Mesenchymal stem cell (in vitro differentiated cells and primary cell): Measurements from ENCODE around the gene STRIP2.
"Not testable (repeated sequence)": the region's sequence is repeated elsewhere in the genome, so short reads cannot be mapped to it uniquely, and the experiment has no call there.

Experiments used
- DNase-seq: peaks from one replicate; pipeline ENCODE4 v3.0.0-alpha.2; 2013
- H2AFZ ChIP-seq: one replicate; pipeline ENCODE4 v1.6.1; 2013; ENCODE audit warnings: low read depth, mild to moderate bottlenecking, control low read depth, inconsistent platforms, low read length, moderate library complexity
- H2AK5ac ChIP-seq: 2 replicates; pipeline ENCODE4 v1.6.1; 2013; ENCODE audit warnings: low read length, moderate library complexity, mild to moderate bottlenecking, inconsistent platforms; ENCODE audit not compliant: severe bottlenecking
- H2BK120ac ChIP-seq: one replicate; pipeline ENCODE4 v1.6.1; 2013; ENCODE audit warnings: low read depth, mild to moderate bottlenecking, inconsistent platforms, low read length, moderate library complexity
- H2BK12ac ChIP-seq, 2 experiments: one replicate each; pipeline ENCODE4 v1.6.1; 2013; ENCODE audit warnings: inconsistent platforms in 2 of 2, low read length in 2 of 2, mild to moderate bottlenecking in 2 of 2, moderate library complexity in 2 of 2, control low read depth in 1 of 2
- H2BK15ac ChIP-seq: one replicate; pipeline ENCODE4 v1.6.1; 2013; ENCODE audit warnings: mild to moderate bottlenecking, low read depth, inconsistent platforms; ENCODE audit not compliant: poor library complexity, severe bottlenecking
- H2BK5ac ChIP-seq: 2 replicates; pipeline ENCODE4 v1.6.1; 2013; ENCODE audit warnings: low read depth, mild to moderate bottlenecking, low read length, control low read depth, inconsistent platforms; ENCODE audit not compliant: poor library complexity, severe bottlenecking
- H3K14ac ChIP-seq, 2 experiments: one replicate each; pipeline ENCODE4 v1.6.1; 2013; ENCODE audit warnings: inconsistent platforms in 2 of 2, low read length in 2 of 2, control low read depth in 1 of 2, mild to moderate bottlenecking in 1 of 2, moderate library complexity in 1 of 2
- H3K18ac ChIP-seq, 2 experiments: one replicate each; pipeline ENCODE4 v1.6.1; 2013; ENCODE audit warnings: inconsistent platforms in 2 of 2, low read length in 2 of 2, control low read depth in 1 of 2, low read depth in 1 of 2, mild to moderate bottlenecking in 1 of 2
- H3K23ac ChIP-seq, 2 experiments: one replicate each; pipeline ENCODE4 v1.6.1; 2013; ENCODE audit warnings: inconsistent platforms in 2 of 2, low read length in 2 of 2, mild to moderate bottlenecking in 2 of 2, moderate library complexity in 2 of 2, control low read depth in 1 of 2
- H3K27ac ChIP-seq: 2 replicates; pipeline ENCODE4 v1.5.1; 2013; ENCODE audit warnings: mild to moderate bottlenecking, moderate library complexity, low read length, control low read depth, inconsistent platforms; ENCODE audit not compliant: poor library complexity, severe bottlenecking
- H3K27me3 ChIP-seq, 2 experiments: 2 replicates each; pipeline versions ENCODE4 v1.6.1 to v1.7.0; 2013; ENCODE audit warnings: low read length in 2 of 2, mild to moderate bottlenecking in 2 of 2, moderate library complexity in 2 of 2, control low read depth in 1 of 2, inconsistent platforms in 1 of 2; ENCODE audit not compliant: control insufficient read depth in 1 of 2, insufficient read depth in 1 of 2
- H3K36me3 ChIP-seq, 2 experiments: 2 replicates each; pipeline versions ENCODE4 v1.6.1 to v1.7.0; 2013; ENCODE audit warnings: low read length in 2 of 2, control low read depth in 1 of 2, inconsistent platforms in 1 of 2, low read depth in 1 of 2, mild to moderate bottlenecking in 1 of 2; ENCODE audit not compliant: insufficient read depth in 2 of 2, control insufficient read depth in 1 of 2
- H3K4ac ChIP-seq, 2 experiments: one replicate each; pipeline ENCODE4 v1.6.1; 2013; ENCODE audit warnings: inconsistent platforms in 2 of 2, low read length in 2 of 2, mild to moderate bottlenecking in 2 of 2, moderate library complexity in 2 of 2, control low read depth in 1 of 2, low read depth in 1 of 2
- H3K4me1 ChIP-seq: 2 replicates; pipeline ENCODE4 v1.6.1; 2013; ENCODE audit warnings: low read depth, low read length, control low read depth; ENCODE audit not compliant: control insufficient read depth, insufficient read depth
- H3K4me2 ChIP-seq: 2 replicates; pipeline ENCODE4 v1.6.1; 2013; ENCODE audit warnings: low read length, mild to moderate bottlenecking, inconsistent platforms; ENCODE audit not compliant: poor library complexity, severe bottlenecking
- H3K4me3 ChIP-seq, 2 experiments: 2 replicates each; pipeline versions ENCODE4 v1.5.1 to v1.7.0; 2013; ENCODE audit warnings: low read length in 2 of 2, mild to moderate bottlenecking in 2 of 2, control low read depth in 1 of 2, low read depth in 1 of 2; ENCODE audit not compliant: insufficient read depth in 1 of 2
- H3K79me1 ChIP-seq: replicated peaks from 2 replicates; pipeline ENCODE4 v1.6.1; 2013; ENCODE audit warnings: mild to moderate bottlenecking, control low read depth, low read length, inconsistent platforms; ENCODE audit not compliant: poor library complexity, severe bottlenecking
- H3K9ac ChIP-seq: 2 replicates; pipeline ENCODE4 v1.7.0; 2013; ENCODE audit warnings: mild to moderate bottlenecking, low read length, moderate library complexity
- H3K9me3 ChIP-seq: 2 replicates; pipeline ENCODE4 v1.7.0; 2013; ENCODE audit warnings: mild to moderate bottlenecking, low read length; ENCODE audit not compliant: control insufficient read depth
- H4K8ac ChIP-seq: one replicate; pipeline ENCODE4 v1.6.1; 2013; ENCODE audit warnings: inconsistent platforms, mild to moderate bottlenecking, low read length, moderate library complexity
- H4K91ac ChIP-seq: one replicate; pipeline ENCODE4 v1.6.1; 2013; ENCODE audit warnings: mild to moderate bottlenecking, low read length, inconsistent platforms
- WGBS: methylation state at CpG from one replicate; pipeline ENCODE4 v1.1.7; 2013; ENCODE audit warnings: mixed read lengths; 5-methylcytosine and 5-hydroxymethylcytosine counted together

Gene STRIP2

DNA sequence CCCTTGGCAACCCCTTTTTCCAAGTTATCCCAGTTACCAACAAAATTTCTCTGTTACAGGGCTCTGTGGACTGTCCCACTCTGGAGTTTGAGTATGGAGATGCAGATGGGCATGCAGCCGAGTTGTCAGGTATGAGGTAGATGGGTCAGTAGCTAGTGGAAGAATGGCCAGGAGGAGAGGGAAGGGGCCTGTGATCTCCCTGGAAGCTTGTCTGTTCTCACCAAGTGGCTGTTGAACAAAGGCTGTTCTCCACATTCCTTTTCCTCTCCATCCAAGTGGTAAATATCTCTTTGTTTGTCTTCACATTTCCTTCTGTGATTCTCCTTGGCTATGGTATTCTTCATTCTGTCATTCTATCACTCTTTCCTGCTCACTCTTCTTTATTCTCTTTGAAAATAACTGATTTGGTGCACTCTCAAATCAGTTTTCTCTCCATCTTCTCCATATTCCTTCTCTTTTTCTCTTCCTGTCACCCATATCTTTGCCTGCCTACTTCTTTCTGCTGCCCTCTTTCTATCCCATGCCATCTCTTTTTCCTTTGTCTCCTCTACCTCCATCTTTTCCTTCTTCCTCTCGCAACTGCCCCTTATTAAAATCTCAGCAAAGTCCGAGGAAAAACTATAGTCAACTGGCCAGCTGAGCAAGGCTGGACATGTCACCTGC, 5.9 kb downstream of the STRIP2 start:
- Histone ChIP-seq H3K14ac (no peak overlapping the region), H2BK5ac (no peak overlapping the region), H2BK120ac (no peak overlapping the region), H3K36me3 (no peaks in the 10 kb centered on the region), H3K9ac (no peak overlapping the region), H2BK12ac (no peak overlapping the region), H3K4ac (no peak overlapping the region), H2AFZ (no peak overlapping the region), H3K23ac (no peak overlapping the region), H4K8ac (no peak overlapping the region), H3K4me3 (no peak overlapping the region), H4K91ac (no peak overlapping the region), H3K4me1 (no peaks in the 10 kb centered on the region), H2AK5ac (no peak overlapping the region), H3K27ac (no peak overlapping the region), H3K79me1 (no peaks in the 10 kb centered on the region), H3K9me3 (no peaks in the 10 kb centered on the region), H3K4me2 (no peak overlapping the region), H2BK15ac (no peak overlapping the region), H3K18ac (no peak overlapping the region), H3K27me3 (peaks cover 0 to 8% of the 10 kb centered on the region in 2 experiments)
- no peak for DNase-seq
- 93% methylated on average over 3 of the region's 3 CpGs for WGBS

DNA sequence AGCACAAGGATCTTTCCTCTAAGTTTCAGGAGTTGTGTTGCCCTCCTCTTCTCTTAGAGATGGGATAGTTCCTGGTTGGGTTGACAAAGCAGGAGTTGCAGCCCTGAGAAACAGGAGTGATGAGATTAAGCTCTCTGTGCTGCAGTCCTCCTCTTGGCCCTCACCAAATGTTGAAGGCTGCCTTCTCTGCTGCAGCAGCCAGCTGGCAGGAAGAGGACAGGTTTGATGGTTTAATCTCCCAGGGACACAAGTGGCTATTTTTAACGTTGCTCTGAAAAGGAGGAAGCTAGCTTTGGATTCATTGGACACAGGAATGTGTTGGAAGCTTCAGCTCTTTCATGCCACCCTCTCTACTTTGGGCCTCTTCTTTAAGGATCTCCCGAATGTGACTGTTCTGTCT, 9.4 kb downstream of the STRIP2 start:
- Histone ChIP-seq H3K27me3 (no peaks in the 10 kb centered on the region), H3K18ac (no peak overlapping the region), H3K23ac (no peak overlapping the region), H2BK15ac (no peak overlapping the region), H2BK12ac (no peak overlapping the region), H4K8ac (no peak overlapping the region), H3K9ac (no peak overlapping the region), H2AK5ac (no peak overlapping the region), H3K27ac (no peak overlapping the region), H2BK5ac (no peak overlapping the region), H3K36me3 (peaks cover 0 to 6% of the 10 kb centered on the region in 2 experiments), H4K91ac (no peak overlapping the region), H3K9me3 (peaks cover 11% of the 10 kb centered on the region), H2BK120ac (no peak overlapping the region), H2AFZ (no peak overlapping the region), H3K4ac (no peak overlapping the region), H3K4me1 (no peaks in the 10 kb centered on the region), H3K79me1 (no peaks in the 10 kb centered on the region), H3K14ac (no peak overlapping the region), H3K4me3 (no peak overlapping the region), H3K4me2 (no peak overlapping the region)
- 100% methylated on average over 1 of the region's 2 CpGs for WGBS
- no peak for DNase-seq

DNA sequence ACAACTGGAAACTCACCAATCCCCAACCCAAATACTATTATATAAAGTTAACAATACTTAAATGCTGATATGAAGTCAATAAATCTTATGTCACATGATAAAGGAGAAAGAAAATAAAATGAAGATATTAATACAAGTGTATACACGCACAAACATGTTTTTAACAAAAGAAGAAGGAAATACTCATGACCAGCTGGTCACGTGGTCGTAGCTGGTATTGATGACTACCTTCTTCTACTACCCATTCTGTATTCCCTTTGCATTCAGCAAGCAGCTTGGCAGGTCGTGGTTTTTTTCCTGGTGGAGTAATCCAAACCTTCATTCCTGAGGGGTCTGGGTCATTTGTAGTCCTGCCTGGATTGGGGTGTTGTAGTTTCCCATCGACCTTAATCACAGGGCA, 10.5 kb downstream of the STRIP2 start:
- not testable (repeated sequence) for H3K14ac ChIP-seq, H4K8ac ChIP-seq, H3K27me3 ChIP-seq, H3K9ac ChIP-seq, H3K27ac ChIP-seq, H3K36me3 ChIP-seq, H3K18ac ChIP-seq, H3K23ac ChIP-seq, H3K4me2 ChIP-seq, H2AK5ac ChIP-seq, H2BK5ac ChIP-seq, H2BK120ac ChIP-seq, H2AFZ ChIP-seq, DNase-seq, H2BK15ac ChIP-seq, H3K4me1 ChIP-seq, H3K4ac ChIP-seq, H3K79me1 ChIP-seq, H3K4me3 ChIP-seq, H2BK12ac ChIP-seq, H4K91ac ChIP-seq
- 92% methylated on average over 4 of the region's 5 CpGs for WGBS
- H3K9me3 ChIP-seq: peaks cover 20% of the 10 kb centered on the region

DNA sequence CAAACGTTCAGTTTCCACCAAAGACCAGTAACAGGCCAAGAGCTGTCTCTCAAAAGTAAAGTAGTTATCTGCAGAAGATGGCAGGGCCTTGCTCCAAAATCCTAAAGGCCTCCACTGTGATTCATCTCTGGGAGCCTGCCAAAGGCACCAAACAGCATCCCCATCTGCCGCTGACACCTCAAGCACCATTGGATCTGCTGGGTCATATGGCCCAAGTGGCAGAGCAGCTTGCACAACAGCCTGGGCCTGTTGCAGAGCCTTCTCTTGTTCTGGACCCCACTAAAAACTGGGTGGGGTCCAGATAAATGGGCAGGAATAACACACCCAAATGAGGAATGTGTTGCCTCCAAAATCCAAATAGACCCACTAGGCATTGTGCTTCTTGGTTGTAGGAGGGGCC, 12.7 kb downstream of the STRIP2 start:
- 50% methylated on average over 2 of the region's 2 CpGs for WGBS
- not testable (repeated sequence) for H3K18ac ChIP-seq

More for the DNA sequence above, 12.7 kb downstream of the STRIP2 start:
- not testable (repeated sequence) for H3K9ac ChIP-seq, H3K27me3 ChIP-seq, H2BK12ac ChIP-seq, H3K79me1 ChIP-seq, H2BK15ac ChIP-seq, H2AK5ac ChIP-seq, H3K4me3 ChIP-seq, H2BK120ac ChIP-seq, H3K23ac ChIP-seq, H4K91ac ChIP-seq, H3K4me1 ChIP-seq, H3K4ac ChIP-seq, H3K27ac ChIP-seq, H3K4me2 ChIP-seq, H4K8ac ChIP-seq, H2AFZ ChIP-seq, DNase-seq, H3K14ac ChIP-seq, H2BK5ac ChIP-seq
- Histone ChIP-seq H3K36me3 (peaks cover 0 to 12% of the 10 kb centered on the region in 2 experiments), H3K9me3 (peaks cover 20% of the 10 kb centered on the region)
